CD4-positive, alpha-beta T cell treated with Interleukin-1 beta for 1 hour (primary cell): Measurements from ENCODE around the gene CACNB4.
A peak's percentile ranks its signal among the peaks of the same experiment; 100 is the strongest.
"Not testable (repeated sequence)": the region's sequence is repeated elsewhere in the genome, so short reads cannot be mapped to it uniquely, and the experiment has no call there.

Experiments
- DNase-seq, 2 donors: peaks; one replicate each; pipeline ENCODE4 v3.0.0-alpha.2; 2020 to 2022

Gene CACNB4

GRCh38 chr2:152016181-152017120, 82.4 kb downstream of the CACNB4 start:
- DNase-seq, result no peak

- no peak for DNase-seq
These were observed 83.3 kb downstream of the CACNB4 start for GRCh38 chr2:152015552-152015951.

GRCh38 chr2:152012697-152013096, 86.1 kb downstream of the CACNB4 start:
- no peak for DNase-seq

GRCh38 chr2:152011724-152012123, 87.1 kb downstream of the CACNB4 start:
- DNase-seq, result no peak

- DNase-seq, result no peak
These were observed 93.2 kb downstream of the CACNB4 start for GRCh38 chr2:152005607-152006006.

GRCh38 chr2:152003283-152003682, 95.6 kb downstream of the CACNB4 start:
- DNase-seq, result not testable (repeated sequence)

- peak; percentile 19 to 36 for DNase-seq
These were observed 99.8 kb downstream of the CACNB4 start for GRCh38 chr2:151999053-151999452.

GRCh38 chr2:151996243-151997003, 102.4 kb downstream of the CACNB4 start:
- no peak for DNase-seq

- no peak for DNase-seq
These were observed 103.7 kb downstream of the CACNB4 start for GRCh38 chr2:151995161-151995557.

GRCh38 chr2:151994178-151994577, 104.7 kb downstream of the CACNB4 start:
- not testable (repeated sequence) for DNase-seq

- no peak for DNase-seq
These were observed 107.8 kb downstream of the CACNB4 start for GRCh38 chr2:151991010-151991409.

- no peak for DNase-seq
These were observed 109.5 kb downstream of the CACNB4 start for GRCh38 chr2:151989378-151989777.

GRCh38 chr2:151987484-151987883, 111.4 kb downstream of the CACNB4 start:
- no peak for DNase-seq

- no peak for DNase-seq
These were observed 114.3 kb downstream of the CACNB4 start for GRCh38 chr2:151984424-151985083.

GRCh38 chr2:151983221-151983620, 115.6 kb downstream of the CACNB4 start:
- no peak for DNase-seq

- DNase-seq, result no peak
These were observed 117.0 kb downstream of the CACNB4 start for GRCh38 chr2:151981886-151982285.

- DNase-seq, result no peak
These were observed 119.2 kb downstream of the CACNB4 start for GRCh38 chr2:151979694-151980093.

GRCh38 chr2:151978709-151979108, 120.1 kb downstream of the CACNB4 start:
- DNase-seq, result no peak

GRCh38 chr2:151977631-151978030, 121.2 kb downstream of the CACNB4 start:
- DNase-seq, result no peak

- DNase-seq, result no peak
These were observed 121.9 kb downstream of the CACNB4 start for GRCh38 chr2:151976945-151977353.

GRCh38 chr2:151975460-151976414, 123.1 kb downstream of the CACNB4 start:
- DNase-seq, result no peak

GRCh38 chr2:151974988-151975387, 123.9 kb downstream of the CACNB4 start:
- no peak for DNase-seq
